ENCODE measurements around the gene PSD4. TPM values are rescaled to one million over a fixed set of nuclear protein-coding genes. Genes with fewer than 3 reads are reported as not detected.
A peak's percentile ranks its signal among the peaks of the same experiment; 100 is the strongest.

Gene PSD4
- total RNA-seq, 1 experiment from 2014 or later, result 1.0 TPM

DNA sequence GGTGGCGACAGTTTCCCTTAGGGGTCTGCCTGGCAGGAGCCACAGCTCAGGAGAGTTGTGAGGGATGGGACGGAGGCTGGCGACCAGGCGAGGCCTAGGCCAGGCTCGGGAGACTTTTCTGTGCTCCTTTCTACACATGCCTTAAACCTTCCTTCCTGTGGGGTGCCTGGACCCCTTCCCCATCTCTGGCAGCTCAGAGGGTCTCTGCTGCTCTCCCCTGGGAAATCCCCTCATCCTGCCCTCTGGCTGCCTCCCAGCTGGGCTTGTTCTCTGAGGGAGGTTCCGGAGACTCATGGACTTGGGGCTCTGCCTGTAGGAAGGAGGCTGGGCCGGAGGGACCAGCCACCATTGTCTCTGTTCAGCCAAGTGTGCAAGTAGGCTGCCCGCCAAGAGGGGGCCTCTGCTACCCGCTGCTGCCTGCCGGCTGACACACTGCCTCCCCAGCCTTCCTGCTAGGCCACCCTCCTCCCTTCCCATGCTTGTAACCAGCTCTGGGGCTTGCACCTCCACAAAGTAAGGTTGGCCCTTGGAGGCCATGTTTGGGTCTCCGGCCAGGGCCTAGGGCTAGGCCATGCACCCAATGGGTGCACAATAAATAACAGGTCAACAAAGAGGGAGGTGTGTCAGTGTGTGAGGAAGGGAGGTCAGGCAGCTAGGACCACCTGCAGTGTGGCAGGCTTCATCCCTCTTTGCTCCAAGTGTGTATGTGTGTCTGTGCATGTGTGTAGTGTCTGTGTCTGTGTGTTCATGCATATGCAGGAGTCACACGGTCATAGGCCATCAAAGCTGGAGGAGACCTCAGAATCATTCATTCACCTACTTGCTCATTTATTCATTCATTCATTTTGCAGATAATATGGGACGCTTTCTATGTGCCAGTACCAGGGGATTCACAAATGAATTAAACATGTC, 28.8 kb downstream of the PSD4 start:
- TF ChIP-seq, protein P1, sequence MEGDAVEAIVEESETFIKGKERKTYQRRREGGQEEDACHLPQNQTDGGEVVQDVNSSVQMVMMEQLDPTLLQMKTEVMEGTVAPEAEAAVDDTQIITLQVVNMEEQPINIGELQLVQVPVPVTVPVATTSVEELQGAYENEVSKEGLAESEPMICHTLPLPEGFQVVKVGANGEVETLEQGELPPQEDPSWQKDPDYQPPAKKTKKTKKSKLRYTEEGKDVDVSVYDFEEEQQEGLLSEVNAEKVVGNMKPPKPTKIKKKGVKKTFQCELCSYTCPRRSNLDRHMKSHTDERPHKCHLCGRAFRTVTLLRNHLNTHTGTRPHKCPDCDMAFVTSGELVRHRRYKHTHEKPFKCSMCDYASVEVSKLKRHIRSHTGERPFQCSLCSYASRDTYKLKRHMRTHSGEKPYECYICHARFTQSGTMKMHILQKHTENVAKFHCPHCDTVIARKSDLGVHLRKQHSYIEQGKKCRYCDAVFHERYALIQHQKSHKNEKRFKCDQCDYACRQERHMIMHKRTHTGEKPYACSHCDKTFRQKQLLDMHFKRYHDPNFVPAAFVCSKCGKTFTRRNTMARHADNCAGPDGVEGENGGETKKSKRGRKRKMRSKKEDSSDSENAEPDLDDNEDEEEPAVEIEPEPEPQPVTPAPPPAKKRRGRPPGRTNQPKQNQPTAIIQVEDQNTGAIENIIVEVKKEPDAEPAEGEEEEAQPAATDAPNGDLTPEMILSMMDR (conservative IDR thresholded peaks at IDR 0.05), result no peak
- no peaks in the 10 kb centered on the region; a peak in 1 of 5 replicates for H3K9me3 Mint-ChIP-seq
- H3K56ac ChIP-seq (ENCODE audit: insufficient read length, low read depth, low read length), result no peak overlapping the region
- H3K27ac ChIP-seq (ENCODE audit: insufficient read length, low read depth, low read length), result no peak overlapping the region
- H3K36me3 Mint-ChIP-seq (ENCODE audit: insufficient read depth in 1 of 3, low read depth in 3 of 3), result no peaks in the 10 kb centered on the region
- no peak overlapping the region for H3T11ph ChIP-seq (ENCODE audit: low read length)
- H3K18ac ChIP-seq (ENCODE audit: insufficient read length, low read depth, low read length), result no peak overlapping the region
- H3K79me1 ChIP-seq (ENCODE audit: insufficient read depth, low read depth, low read length, poor library complexity, severe bottlenecking), result no peaks in the 10 kb centered on the region
- H3K23ac ChIP-seq (ENCODE audit: insufficient read length, low read depth, low read length), result no peak overlapping the region
- no peak overlapping the region for H3K4me3 Mint-ChIP-seq
- no peak overlapping the region for H3K9ac ChIP-seq (ENCODE audit: extremely low read depth, insufficient read length, low read length)
- H3K4me1 ChIP-seq (ENCODE audit: insufficient read depth, low read length), result no peaks in the 10 kb centered on the region
- H3K9me3 ChIP-seq (ENCODE audit: control insufficient read depth, low read depth, low read length), result no peaks in the 10 kb centered on the region
- H4K8ac ChIP-seq (replicated peaks; ENCODE audit: insufficient read length, low read depth, low read length), result no peak overlapping the region
- H2AK5ac ChIP-seq (ENCODE audit: insufficient read length, low read length), result no peak overlapping the region
- no CpG with 5 or more reads among the region's 13 CpGs for WGBS (ENCODE audit: extremely low coverage, insufficient read length, low lambda C conversion rate)
- no peak overlapping the region for H2AFZ ChIP-seq (ENCODE audit: low read length)
- no peak overlapping the region for H2BK5ac ChIP-seq (ENCODE audit: insufficient read length, low read length)
- H2BK15ac ChIP-seq (ENCODE audit: low read depth, low read length), result no peak overlapping the region
- no peak overlapping the region for H3K14ac ChIP-seq (ENCODE audit: insufficient read depth, low read length)
- H3K79me2 ChIP-seq (ENCODE audit: insufficient read depth, low read length), result no peaks in the 10 kb centered on the region
- no peak overlapping the region for H2BK12ac ChIP-seq (ENCODE audit: insufficient read length, low read depth, low read length)
- DNase-seq, result peak; percentile 46
- no peak overlapping the region for H3K4me2 ChIP-seq (ENCODE audit: insufficient read depth, insufficient read length, low read length)
- no peak overlapping the region for H3K4ac ChIP-seq (ENCODE audit: low read depth, low read length)
- H4K20me1 ChIP-seq (ENCODE audit: control insufficient read depth, insufficient read depth, insufficient read length), result no peaks in the 10 kb centered on the region
- no peaks in the 10 kb centered on the region for H3K27me3 ChIP-seq (ENCODE audit: insufficient read depth, low read length)
- H4K5ac ChIP-seq (ENCODE audit: insufficient read length, low read depth, low read length), result no peak overlapping the region
- no peak overlapping the region for H4K91ac ChIP-seq (ENCODE audit: insufficient read length, low read depth, low read length)
- H3K23me2 ChIP-seq (ENCODE audit: insufficient read length, low read depth, low read length, poor library complexity, severe bottlenecking), result no peaks in the 10 kb centered on the region
- no peak overlapping the region for H2BK120ac ChIP-seq (ENCODE audit: low read depth, low read length, poor library complexity, severe bottlenecking)
- H3K4me1 Mint-ChIP-seq, result peaks cover 4 to 6% of the 10 kb centered on the region in 2 experiments; a peak in 3 of 4 replicates
- H3K27ac Mint-ChIP-seq, result no peak overlapping the region
- H3K27me3 Mint-ChIP-seq (ENCODE audit: low read depth), result peaks cover 18% of the 10 kb centered on the region
- H2BK20ac ChIP-seq (ENCODE audit: low read depth, low read length, poor library complexity, severe bottlenecking), result no peak overlapping the region
